Measurements from ENCODE around the gene OGDH. TPM values are rescaled to one million over a fixed set of nuclear protein-coding genes. Genes with fewer than 3 reads are reported as not detected.

Gene OGDH
- total RNA-seq, 1 experiment from 2014 or later = 69.1 TPM

- H3K9ac ChIP-seq (ENCODE audit: low read length) = peak overlapping the region; percentile 5; the same call in 1 of the 2 replicates
- POLR2A ChIA-PET = interaction anchor here (1.2 to 3.2 kb wide), 2 partner anchors 15 to 29 kb away, joined by 6 to 13 read pairs; partner anchors contain the start of gene OGDH
- no peak overlapping the region for H3K27ac ChIP-seq (ENCODE audit: low read depth, low read length)
- no peaks in the 10 kb centered on the region; a peak in 1 of 4 replicates for H3K36me3 ChIP-seq (ENCODE audit: control insufficient read depth in 1 of 2, insufficient read depth in 2 of 2, low read length in 2 of 2)
- intact Hi-C loops (cut with micrococcal nuclease) = loop anchor here (5.0 kb wide), 2 partner anchors 96 to 111 kb away; partner anchors contain the start of gene ZMIZ2
- ATAC-seq = no peak
- H3K4me3 ChIP-seq (replicated peaks in 1 of 2; ENCODE audit: low read depth in 1 of 2, low read length in 2 of 2) = no peak overlapping the region
- no peaks in the 10 kb centered on the region for H3K9me3 ChIP-seq (ENCODE audit: control insufficient read depth in 1 of 2, insufficient read depth in 1 of 2, low read depth in 1 of 2, low read length in 2 of 2)
- BruUV-seq (replicated peaks) = no TSS peak
- no peaks in the 10 kb centered on the region for H3K9me2 ChIP-seq (ENCODE audit: insufficient read depth)
- TF ChIP-seq EZH2 (IDR thresholded peaks at IDR 0.05) = no peak
- TF ChIP-seq ZBTB33 (IDR thresholded peaks at IDR 0.05; ENCODE audit: extremely low read depth, insufficient replicate concordance, low read length) = no peak
- TF ChIP-seq RAD21 (IDR thresholded peaks at IDR 0.05; ENCODE audit: low read depth) = 0 out of 2 replicates have a peak, but pooled peaks have one; percentile 16
- TF ChIP-seq JUND (IDR thresholded peaks at IDR 0.05) = no peak
- TF ChIP-seq EGR1 (IDR thresholded peaks at IDR 0.05; ENCODE audit: low read depth) = no peak
- no peak for TF ChIP-seq EZH2phosphoT487 (IDR thresholded peaks at IDR 0.05; ENCODE audit: borderline replicate concordance)
- TF ChIP-seq FOSL1 (IDR thresholded peaks at IDR 0.05; ENCODE audit: low read depth) = no peak
- no peaks in the 10 kb centered on the region for H3K27me3 ChIP-seq (ENCODE audit: insufficient read depth, low read length)
- RAD21 ChIA-PET (ENCODE audit: low non-redundant PET in 1 of 2, low total read pairs in 2 of 2, uncharacterized antibody in 2 of 2, unreplicated experiment in 2 of 2) = no interaction called here
- no peak overlapping the region for H3K4me2 ChIP-seq (ENCODE audit: low read length)
- H3K4me1 ChIP-seq (ENCODE audit: control insufficient read depth in 1 of 2, insufficient read depth in 2 of 2, low read length in 2 of 2) = peaks cover 43 to 74% of the 10 kb centered on the region in 2 experiments
- no peak for DNase-seq (ENCODE audit: low read depth, low spot score)
- H2AFZ ChIP-seq (ENCODE audit: low read depth, low read length, poor library complexity, severe bottlenecking) = no peak overlapping the region
- peaks cover 18% of the 10 kb centered on the region for H3K79me2 ChIP-seq (ENCODE audit: insufficient read depth, low read length)
- no peaks in the 10 kb centered on the region for H4K20me1 ChIP-seq (ENCODE audit: insufficient read depth)
- CTCF ChIA-PET = no interaction called here
These were observed 29.7 kb downstream of the OGDH start for GRCh38 chr7:44636041-44636584.

GRCh38 chr7:44636926-44637325, 30.5 kb downstream of the OGDH start:
- Histone ChIP-seq H3K27ac (ENCODE audit: low read depth, low read length) (no peak overlapping the region; the same call in 1 of the 2 replicates), H3K9me3 (ENCODE audit: control insufficient read depth in 1 of 2, insufficient read depth in 1 of 2, low read depth in 1 of 2, low read length in 2 of 2) (no peaks in the 10 kb centered on the region), H3K9me2 (ENCODE audit: insufficient read depth) (no peaks in the 10 kb centered on the region), H4K20me1 (ENCODE audit: insufficient read depth) (no peaks in the 10 kb centered on the region), H3K4me2 (ENCODE audit: low read length) (peak overlapping the region; percentile 66; the same call in 1 of the 2 replicates), H3K36me3 (ENCODE audit: control insufficient read depth in 1 of 2, insufficient read depth in 2 of 2, low read length in 2 of 2) (no peaks in the 10 kb centered on the region), H3K4me1 (ENCODE audit: control insufficient read depth in 1 of 2, insufficient read depth in 2 of 2, low read length in 2 of 2) (peaks cover 43 to 74% of the 10 kb centered on the region in 2 experiments), H2AFZ (ENCODE audit: low read depth, low read length, poor library complexity, severe bottlenecking) (no peak overlapping the region), H3K79me2 (ENCODE audit: insufficient read depth, low read length) (peaks cover 18% of the 10 kb centered on the region), H3K27me3 (ENCODE audit: insufficient read depth, low read length) (no peaks in the 10 kb centered on the region), H3K9ac (ENCODE audit: low read length) (no peak overlapping the region), H3K4me3 (replicated peaks in 1 of 2; ENCODE audit: low read depth in 1 of 2, low read length in 2 of 2) (no peak overlapping the region)
- DNase-seq (ENCODE audit: low read depth, low spot score) = no peak
- ChIA-PET POLR2A (no interaction called here), CTCF (no interaction called here), RAD21 (ENCODE audit: low non-redundant PET in 1 of 2, low total read pairs in 2 of 2, uncharacterized antibody in 2 of 2, unreplicated experiment in 2 of 2) (no interaction called here)
- no TSS peak for BruUV-seq (replicated peaks)
- intact Hi-C loops (cut with micrococcal nuclease) = loop anchor here (5.0 kb wide), 2 partner anchors 95 to 110 kb away; partner anchors contain the start of gene ZMIZ2
- ATAC-seq = no peak
- TF ChIP-seq FOSL1 (IDR thresholded peaks at IDR 0.05; ENCODE audit: low read depth) (no peak), CBX3 (IDR thresholded peaks at IDR 0.05; ENCODE audit: low read depth) (no peak), TCF7L2 (IDR thresholded peaks at IDR 0.05; ENCODE audit: borderline replicate concordance, extremely low read depth, insufficient read depth, insufficient read length) (no peak), ELF1 (IDR thresholded peaks at IDR 0.05; ENCODE audit: borderline replicate concordance, low read depth) (no peak), CTCF (IDR thresholded peaks at IDR 0.05 in 2 of 3, conservative IDR thresholded peaks at IDR 0.05 in 1 of 3; ENCODE audit: borderline replicate concordance in 1 of 3, insufficient read depth in 1 of 3, low read depth in 2 of 3, low read length in 2 of 3) (no peak), ZNF274 (IDR thresholded peaks at IDR 0.05; ENCODE audit: low read depth, low read length) (no peak), EZH2phosphoT487 (IDR thresholded peaks at IDR 0.05; ENCODE audit: borderline replicate concordance) (no peak), YY1 (IDR thresholded peaks at IDR 0.05; ENCODE audit: extremely low read depth, insufficient replicate concordance, low read depth, low read length) (no peak)

Data from HCT116 (cell line).